ENCODE data around the gene EIF4G1. TPM values are rescaled to one million over a fixed set of nuclear protein-coding genes. Genes with fewer than 3 reads are reported as not detected.
A peak's percentile ranks its signal among the peaks of the same experiment; 100 is the strongest.

EIF4G1 gene
- total and polyA plus RNA-seq, 12 donors = 231 to 600 (median 348) TPM

DNA sequence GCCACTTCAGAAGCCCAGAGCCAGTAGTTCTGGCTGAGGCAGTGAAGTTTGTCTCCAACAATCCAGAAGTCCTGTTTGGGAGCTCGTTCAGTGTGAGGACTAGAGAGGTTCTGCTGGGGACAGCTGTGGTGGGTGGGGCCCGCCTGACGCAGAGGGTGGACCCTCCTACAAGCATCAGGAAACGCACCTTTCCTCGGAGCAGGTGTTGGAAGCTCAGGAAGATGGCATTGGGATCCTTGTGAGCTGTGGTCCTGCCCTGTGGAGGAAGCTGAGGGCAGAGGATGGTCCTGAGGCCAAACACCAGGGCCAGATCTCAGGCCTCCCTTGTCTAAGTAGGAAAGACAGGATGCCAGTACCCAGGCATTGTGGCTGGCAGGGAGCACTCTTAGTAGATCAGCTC lies 58.5 kb downstream of the EIF4G1 start:
- H3K4me1 ChIP-seq (replicated peaks in 1 of 2) = peaks cover 10 to 44% of the 10 kb centered on the region in 2 donors
- TF ChIP-seq POLR2A (IDR thresholded peaks at IDR 0.05) (no peak), CTCF (IDR thresholded peaks at IDR 0.05) (no peak)
- H3K9me3 ChIP-seq (replicated peaks in 1 of 3) = no peaks in the 10 kb centered on the region
- peaks cover 0 to 13% of the 10 kb centered on the region in 2 donors for H3K36me3 ChIP-seq (replicated peaks in 1 of 2)
- 74 to 79% (median 77%) methylated on average over 5 of the region's 5 CpGs for WGBS, 4 donors
- no peak for DNase-seq
- H3K27me3 ChIP-seq = no peaks in the 10 kb centered on the region
- intact Hi-C loops (cut with DNase I) = loop anchor here (5.0 kb wide), 2 partner anchors 139 to 169 kb away; no protein-coding TSS in a partner anchor
- H3K27ac ChIP-seq = peak overlapping the region in 1 of 5 donors; percentile 18
- no peak overlapping the region for H3K4me3 ChIP-seq

- TF ChIP-seq CTCF (IDR thresholded peaks at IDR 0.05) (no peak), POLR2A (IDR thresholded peaks at IDR 0.05) (no peak)
- WGBS, 4 donors = 31 to 55% (median 48%) methylated on average over 5 to 6 of the region's 6 CpGs
- peak overlapping the region in 1 of 5 donors; percentile 18 for H3K27ac ChIP-seq
Observed at GRCh38 chr3:184373422-184373821, 59.0 kb downstream of the EIF4G1 start.

GRCh38 chr3:184375747-184376461 lies 61.5 kb downstream of the EIF4G1 start:
- DNase-seq = peak in 1 of 7 donors; percentile 16

More at GRCh38 chr3:184373422-184373821, 59.0 kb downstream of the EIF4G1 start:
- no peaks in the 10 kb centered on the region for H3K9me3 ChIP-seq (replicated peaks in 1 of 3)
- H3K4me3 ChIP-seq = no peak overlapping the region
- peaks cover 10 to 47% of the 10 kb centered on the region in 2 donors for H3K4me1 ChIP-seq (replicated peaks in 1 of 2)
- peaks cover 0 to 8% of the 10 kb centered on the region in 2 donors for H3K36me3 ChIP-seq (replicated peaks in 1 of 2)
- intact Hi-C loops (cut with DNase I) = loop anchor here (5.0 kb wide), 2 partner anchors 139 to 169 kb away; no protein-coding TSS in a partner anchor
- DNase-seq = peak in 6 of 7 donors; percentile 56 to 79 (median 62)
- no peaks in the 10 kb centered on the region for H3K27me3 ChIP-seq

More at GRCh38 chr3:184375747-184376461, 61.5 kb downstream of the EIF4G1 start:
- no peak overlapping the region for H3K4me3 ChIP-seq
- no peaks in the 10 kb centered on the region for H3K36me3 ChIP-seq (replicated peaks in 1 of 2)
- H3K9me3 ChIP-seq (replicated peaks in 1 of 3) = no peaks in the 10 kb centered on the region
- no peak for TF ChIP-seq CTCF (IDR thresholded peaks at IDR 0.05)
- intact Hi-C loops (cut with DNase I) = loop anchor here in 1 of 2 donors (5.0 kb wide), 1 partner anchor 166 kb away; no protein-coding TSS in a partner anchor
- peaks cover 5 to 41% of the 10 kb centered on the region in 2 donors for H3K4me1 ChIP-seq (replicated peaks in 1 of 2)
- H3K27me3 ChIP-seq = peaks cover 2% of the 10 kb centered on the region
- no peak overlapping the region for H3K27ac ChIP-seq
- 80 to 90% (median 85%) methylated on average over 12 of the region's 12 CpGs for WGBS, 4 donors
